ENCODE measurements around the gene CCDC85A. TPM values are rescaled to one million over a fixed set of nuclear protein-coding genes. Genes with fewer than 3 reads are reported as not detected.
"Not testable (repeated sequence)": the region's sequence is repeated elsewhere in the genome, so short reads cannot be mapped to it uniquely, and the experiment has no call there.

CCDC85A gene
- total RNA-seq, 1 experiment from 2014 or later, result 0.10 TPM

DNA sequence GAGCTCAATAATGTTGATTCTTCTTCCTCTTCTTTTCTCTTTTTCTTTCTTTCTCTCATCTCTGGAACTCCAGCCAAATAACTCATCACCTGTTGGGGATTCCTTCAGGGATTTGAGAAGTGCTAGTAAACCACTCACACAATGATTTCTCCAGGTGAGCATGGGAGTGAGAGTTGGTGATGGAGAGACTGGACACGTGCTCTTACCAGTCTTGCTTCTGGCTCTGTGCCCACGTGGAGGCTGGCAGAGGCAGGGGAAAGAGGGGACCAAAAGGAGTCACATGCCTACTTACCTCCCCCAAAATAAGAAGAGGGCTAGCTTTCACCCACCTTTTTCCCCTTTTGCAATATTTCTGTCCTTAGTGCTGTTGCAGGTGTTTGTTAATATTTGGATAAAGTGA, 28.6 kb upstream of the CCDC85A start (continued):
- TF ChIP-seq, protein P1, sequence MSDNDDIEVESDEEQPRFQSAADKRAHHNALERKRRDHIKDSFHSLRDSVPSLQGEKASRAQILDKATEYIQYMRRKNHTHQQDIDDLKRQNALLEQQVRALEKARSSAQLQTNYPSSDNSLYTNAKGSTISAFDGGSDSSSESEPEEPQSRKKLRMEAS (IDR thresholded peaks at IDR 0.05), result no peak
- TF ChIP-seq SIN3A (IDR thresholded peaks at IDR 0.05; ENCODE audit: low read depth), result no peak

DNA sequence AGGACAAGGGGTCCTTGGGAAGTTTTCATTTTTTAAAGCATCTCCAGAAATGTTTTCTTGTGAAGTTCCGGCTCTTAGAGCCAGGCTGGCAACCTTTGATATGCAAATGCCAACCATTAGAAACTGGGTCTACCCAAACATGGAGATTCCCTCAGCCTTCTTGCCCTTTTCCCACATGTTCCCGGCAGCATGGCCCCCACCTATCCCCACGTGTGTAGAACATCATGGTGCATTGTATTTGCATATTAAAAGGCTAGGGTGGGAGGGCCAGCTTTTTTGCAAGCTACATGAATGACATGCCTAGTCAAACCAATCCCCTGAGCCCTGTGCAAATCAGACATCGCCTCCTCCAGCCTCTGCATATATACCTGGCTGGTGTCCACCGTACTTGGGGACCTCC, 23.9 kb upstream of the CCDC85A start:
- H3K4me3 ChIP-seq (replicated peaks in 1 of 2; ENCODE audit: low read depth in 1 of 2, low read length in 2 of 2); H3K27ac ChIP-seq (ENCODE audit: low read depth, low read length); H3K36me3 ChIP-seq (ENCODE audit: control insufficient read depth in 1 of 2, insufficient read depth in 2 of 2, low read length in 2 of 2); CTCF ChIA-PET; H4K20me1 ChIP-seq (ENCODE audit: insufficient read depth); ATAC-seq; H3K79me2 ChIP-seq (ENCODE audit: insufficient read depth, low read length); H3K4me2 ChIP-seq (ENCODE audit: low read length); POLR2A ChIA-PET; H3K9me2 ChIP-seq (ENCODE audit: insufficient read depth); H2AFZ ChIP-seq (ENCODE audit: low read depth, low read length, poor library complexity, severe bottlenecking); RAD21 ChIA-PET (ENCODE audit: low non-redundant PET in 1 of 2, low total read pairs in 2 of 2, uncharacterized antibody in 2 of 2, unreplicated experiment in 2 of 2); BruUV-seq (replicated peaks); intact Hi-C loops (cut with micrococcal nuclease); H3K9me3 ChIP-seq (ENCODE audit: control insufficient read depth in 1 of 2, insufficient read depth in 1 of 2, low read depth in 1 of 2, low read length in 2 of 2); H3K4me1 ChIP-seq (ENCODE audit: control insufficient read depth in 1 of 2, insufficient read depth in 2 of 2, low read length in 2 of 2); H3K9ac ChIP-seq (ENCODE audit: low read length); H3K27me3 ChIP-seq (ENCODE audit: insufficient read depth, low read length); DNase-seq (ENCODE audit: low read depth, low spot score): not testable (repeated sequence)

DNA sequence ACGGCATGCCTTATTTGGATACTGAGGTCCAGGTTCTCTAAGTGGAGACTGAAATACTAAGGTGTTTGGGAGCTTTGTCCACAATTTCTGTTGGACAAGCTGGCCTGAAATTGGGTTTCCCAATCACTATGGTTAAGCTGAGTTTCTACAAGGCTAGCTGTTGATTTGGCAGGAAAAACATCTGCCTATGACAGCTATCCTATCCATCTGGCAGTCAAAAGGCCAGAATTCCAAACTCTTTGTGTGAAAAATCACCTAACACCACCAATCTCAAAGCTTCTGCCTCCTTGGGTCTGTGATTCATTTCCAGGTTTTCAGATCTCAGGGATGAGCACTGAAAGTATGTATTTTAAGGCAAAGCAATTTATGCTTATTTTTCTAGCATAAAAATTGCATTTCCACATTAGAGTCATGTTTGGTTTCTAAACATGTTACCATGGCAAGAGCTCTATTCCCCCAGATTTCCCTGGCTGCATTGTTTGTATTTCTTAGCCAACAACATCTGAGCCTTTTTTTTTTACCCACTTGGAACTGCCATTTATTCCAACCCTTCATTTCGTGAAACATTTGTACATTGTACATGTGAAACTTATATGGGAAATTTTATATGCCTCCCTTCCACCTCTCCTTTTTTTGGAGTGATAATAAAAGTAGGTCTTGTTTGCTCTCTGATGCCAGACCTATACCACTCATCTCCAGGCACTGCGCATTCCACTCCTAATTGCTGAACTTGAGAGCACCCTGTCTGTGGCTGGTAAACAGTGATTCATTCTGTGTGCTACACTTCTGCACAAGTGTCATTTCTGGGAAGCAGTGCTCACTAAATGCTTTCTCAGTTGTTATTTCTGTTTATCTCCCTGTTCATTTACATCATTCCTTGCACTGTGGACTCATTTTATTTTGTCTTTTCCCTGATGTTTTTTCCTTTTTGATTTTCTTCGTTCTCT, 15.9 kb upstream of the CCDC85A start:
- Histone ChIP-seq H3K27me3 (ENCODE audit: insufficient read depth, low read length) (no peaks in the 10 kb centered on the region), H3K4me2 (ENCODE audit: low read length) (no peak overlapping the region), H4K20me1 (ENCODE audit: insufficient read depth) (no peaks in the 10 kb centered on the region), H3K4me3 (replicated peaks in 1 of 2; ENCODE audit: low read depth in 1 of 2, low read length in 2 of 2) (no peak overlapping the region), H3K36me3 (ENCODE audit: control insufficient read depth in 1 of 2, insufficient read depth in 2 of 2, low read length in 2 of 2) (no peaks in the 10 kb centered on the region), H2AFZ (ENCODE audit: low read depth, low read length, poor library complexity, severe bottlenecking) (no peak overlapping the region), H3K9me3 (ENCODE audit: control insufficient read depth in 1 of 2, insufficient read depth in 1 of 2, low read depth in 1 of 2, low read length in 2 of 2) (no peaks in the 10 kb centered on the region), H3K79me2 (ENCODE audit: insufficient read depth, low read length) (no peaks in the 10 kb centered on the region), H3K9me2 (ENCODE audit: insufficient read depth) (no peaks in the 10 kb centered on the region), H3K27ac (ENCODE audit: low read depth, low read length) (no peak overlapping the region), H3K4me1 (ENCODE audit: control insufficient read depth in 1 of 2, insufficient read depth in 2 of 2, low read length in 2 of 2) (no peaks in the 10 kb centered on the region), H3K9ac (ENCODE audit: low read length) (no peak overlapping the region)
- intact Hi-C loops (cut with micrococcal nuclease), result no loop called here
- no TSS peak for BruUV-seq (replicated peaks)
- CTCF ChIA-PET, result interaction anchor here (2.1 kb wide), 1 partner anchor 16 kb away, joined by 7 read pairs; the partner anchor contains the start of gene CCDC85A
- RAD21 ChIA-PET (ENCODE audit: low non-redundant PET in 1 of 2, low total read pairs in 2 of 2, uncharacterized antibody in 2 of 2, unreplicated experiment in 2 of 2), result no interaction called here
- no peak for TF ChIP-seq ZNF274 (IDR thresholded peaks at IDR 0.05; ENCODE audit: low read depth, low read length)
- no peak for TF ChIP-seq CEBPB (IDR thresholded peaks at IDR 0.05; ENCODE audit: low read depth)
- no peak for TF ChIP-seq CBX3 (IDR thresholded peaks at IDR 0.05; ENCODE audit: low read depth)
- no peak for TF ChIP-seq YY1 (IDR thresholded peaks at IDR 0.05; ENCODE audit: extremely low read depth, insufficient replicate concordance, low read depth, low read length)
- TF ChIP-seq POLR2AphosphoS5 (IDR thresholded peaks at IDR 0.05; ENCODE audit: low read depth, low read length), result no peak
- no peak for TF ChIP-seq EZH2 (IDR thresholded peaks at IDR 0.05)
- TF ChIP-seq, protein P1 (IDR thresholded peaks at IDR 0.05), result no peak
- no peak for TF ChIP-seq EGR1 (IDR thresholded peaks at IDR 0.05; ENCODE audit: low read depth)
- POLR2A ChIA-PET, result no interaction called here
- DNase-seq (ENCODE audit: low read depth, low spot score), result no peak
- ATAC-seq, result no peak

All from HCT116 (cell line).